ENCODE data around the gene MTFMT. TPM values are rescaled to one million over a fixed set of nuclear protein-coding genes. Genes with fewer than 3 reads are reported as not detected.
A peak's percentile ranks its signal among the peaks of the same experiment; 100 is the strongest.

MTFMT gene
- total and polyA plus RNA-seq, 2 of the 13 experiments (the other 11 are each of a cell fraction or from before 2014, with no cell fraction given) = 9.9 to 23.2 TPM

DNA sequence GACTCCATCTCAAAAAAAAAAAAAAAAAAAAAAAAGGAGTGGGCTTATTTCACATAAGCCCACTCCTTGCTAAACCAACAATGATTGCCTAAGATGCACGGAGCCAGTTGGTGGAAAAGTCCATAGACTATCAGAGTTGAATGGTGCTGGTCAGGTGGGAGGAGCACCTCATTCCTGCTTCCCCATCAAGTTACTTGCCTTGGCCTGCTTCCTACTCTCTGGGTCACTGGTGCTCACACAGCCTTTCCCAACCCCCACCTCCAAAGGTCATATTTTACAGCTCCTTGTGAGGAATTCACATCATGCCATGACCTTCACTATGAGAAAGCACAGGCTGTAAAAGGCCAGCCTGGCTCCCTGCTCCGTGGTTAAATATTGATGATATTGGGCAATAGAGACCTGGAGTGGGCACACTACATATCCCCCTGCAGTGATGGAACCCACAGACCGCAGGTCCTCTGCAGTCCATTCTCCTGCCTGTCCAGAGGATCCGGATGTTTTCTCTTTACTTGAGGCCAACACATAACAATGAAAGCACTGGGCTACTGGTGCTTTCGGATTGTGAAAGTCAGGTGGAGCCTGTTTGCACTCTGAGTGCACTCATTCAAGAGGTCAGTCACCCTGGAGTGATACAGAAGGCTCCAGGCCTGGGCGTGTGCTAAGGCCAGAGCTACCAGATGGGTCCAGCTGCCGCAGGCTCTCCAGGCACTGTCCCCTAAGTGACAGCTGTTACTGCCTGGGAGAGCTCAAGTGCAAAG lies 15.5 kb upstream of the MTFMT start, which contains the start of gene SLC51B (continued):
- TF ChIP-seq, protein P1, sequence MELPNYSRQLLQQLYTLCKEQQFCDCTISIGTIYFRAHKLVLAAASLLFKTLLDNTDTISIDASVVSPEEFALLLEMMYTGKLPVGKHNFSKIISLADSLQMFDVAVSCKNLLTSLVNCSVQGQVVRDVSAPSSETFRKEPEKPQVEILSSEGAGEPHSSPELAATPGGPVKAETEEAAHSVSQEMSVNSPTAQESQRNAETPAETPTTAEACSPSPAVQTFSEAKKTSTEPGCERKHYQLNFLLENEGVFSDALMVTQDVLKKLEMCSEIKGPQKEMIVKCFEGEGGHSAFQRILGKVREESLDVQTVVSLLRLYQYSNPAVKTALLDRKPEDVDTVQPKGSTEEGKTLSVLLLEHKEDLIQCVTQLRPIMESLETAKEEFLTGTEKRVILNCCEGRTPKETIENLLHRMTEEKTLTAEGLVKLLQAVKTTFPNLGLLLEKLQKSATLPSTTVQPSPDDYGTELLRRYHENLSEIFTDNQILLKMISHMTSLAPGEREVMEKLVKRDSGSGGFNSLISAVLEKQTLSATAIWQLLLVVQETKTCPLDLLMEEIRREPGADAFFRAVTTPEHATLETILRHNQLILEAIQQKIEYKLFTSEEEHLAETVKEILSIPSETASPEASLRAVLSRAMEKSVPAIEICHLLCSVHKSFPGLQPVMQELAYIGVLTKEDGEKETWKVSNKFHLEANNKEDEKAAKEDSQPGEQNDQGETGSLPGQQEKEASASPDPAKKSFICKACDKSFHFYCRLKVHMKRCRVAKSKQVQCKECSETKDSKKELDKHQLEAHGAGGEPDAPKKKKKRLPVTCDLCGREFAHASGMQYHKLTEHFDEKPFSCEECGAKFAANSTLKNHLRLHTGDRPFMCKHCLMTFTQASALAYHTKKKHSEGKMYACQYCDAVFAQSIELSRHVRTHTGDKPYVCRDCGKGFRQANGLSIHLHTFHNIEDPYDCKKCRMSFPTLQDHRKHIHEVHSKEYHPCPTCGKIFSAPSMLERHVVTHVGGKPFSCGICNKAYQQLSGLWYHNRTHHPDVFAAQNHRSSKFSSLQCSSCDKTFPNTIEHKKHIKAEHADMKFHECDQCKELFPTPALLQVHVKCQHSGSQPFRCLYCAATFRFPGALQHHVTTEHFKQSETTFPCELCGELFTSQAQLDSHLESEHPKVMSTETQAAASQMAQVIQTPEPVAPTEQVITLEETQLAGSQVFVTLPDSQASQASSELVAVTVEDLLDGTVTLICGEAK (IDR thresholded peaks at IDR 0.05) = no peak
- TF ChIP-seq, protein P1 (CRISPR knock-in tag; IDR thresholded peaks at IDR 0.05) = peak; percentile 62; the same call in 1 of the 2 replicates
- TF ChIP-seq KAT8 (CRISPR knock-in tag; IDR thresholded peaks at IDR 0.05) (peak; percentile 63), ZNF30 (CRISPR knock-in tag; IDR thresholded peaks at IDR 0.05) (no peak), PHF8 (CRISPR knock-in tag; IDR thresholded peaks at IDR 0.05) (peak; percentile 49; the same call in 1 of the 2 replicates), BCL6 (CRISPR knock-in tag; IDR thresholded peaks at IDR 0.05) (peak; percentile 87)
- TF ChIP-seq, protein P2, sequence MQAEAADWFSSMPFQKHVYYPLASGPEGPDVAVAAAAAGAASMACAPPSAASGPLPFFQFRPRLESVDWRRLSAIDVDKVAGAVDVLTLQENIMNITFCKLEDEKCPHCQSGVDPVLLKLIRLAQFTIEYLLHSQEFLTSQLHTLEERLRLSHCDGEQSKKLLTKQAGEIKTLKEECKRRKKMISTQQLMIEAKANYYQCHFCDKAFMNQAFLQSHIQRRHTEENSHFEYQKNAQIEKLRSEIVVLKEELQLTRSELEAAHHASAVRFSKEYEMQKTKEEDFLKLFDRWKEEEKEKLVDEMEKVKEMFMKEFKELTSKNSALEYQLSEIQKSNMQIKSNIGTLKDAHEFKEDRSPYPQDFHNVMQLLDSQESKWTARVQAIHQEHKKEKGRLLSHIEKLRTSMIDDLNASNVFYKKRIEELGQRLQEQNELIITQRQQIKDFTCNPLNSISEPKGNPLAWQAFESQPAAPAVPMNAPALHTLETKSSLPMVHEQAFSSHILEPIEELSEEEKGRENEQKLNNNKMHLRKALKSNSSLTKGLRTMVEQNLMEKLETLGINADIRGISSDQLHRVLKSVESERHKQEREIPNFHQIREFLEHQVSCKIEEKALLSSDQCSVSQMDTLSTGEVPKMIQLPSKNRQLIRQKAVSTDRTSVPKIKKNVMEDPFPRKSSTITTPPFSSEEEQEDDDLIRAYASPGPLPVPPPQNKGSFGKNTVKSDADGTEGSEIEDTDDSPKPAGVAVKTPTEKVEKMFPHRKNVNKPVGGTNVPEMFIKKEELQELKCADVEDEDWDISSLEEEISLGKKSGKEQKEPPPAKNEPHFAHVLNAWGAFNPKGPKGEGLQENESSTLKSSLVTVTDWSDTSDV (CRISPR knock-in tag; IDR thresholded peaks at IDR 0.05) = no peak
- TF ChIP-seq, protein P3, sequence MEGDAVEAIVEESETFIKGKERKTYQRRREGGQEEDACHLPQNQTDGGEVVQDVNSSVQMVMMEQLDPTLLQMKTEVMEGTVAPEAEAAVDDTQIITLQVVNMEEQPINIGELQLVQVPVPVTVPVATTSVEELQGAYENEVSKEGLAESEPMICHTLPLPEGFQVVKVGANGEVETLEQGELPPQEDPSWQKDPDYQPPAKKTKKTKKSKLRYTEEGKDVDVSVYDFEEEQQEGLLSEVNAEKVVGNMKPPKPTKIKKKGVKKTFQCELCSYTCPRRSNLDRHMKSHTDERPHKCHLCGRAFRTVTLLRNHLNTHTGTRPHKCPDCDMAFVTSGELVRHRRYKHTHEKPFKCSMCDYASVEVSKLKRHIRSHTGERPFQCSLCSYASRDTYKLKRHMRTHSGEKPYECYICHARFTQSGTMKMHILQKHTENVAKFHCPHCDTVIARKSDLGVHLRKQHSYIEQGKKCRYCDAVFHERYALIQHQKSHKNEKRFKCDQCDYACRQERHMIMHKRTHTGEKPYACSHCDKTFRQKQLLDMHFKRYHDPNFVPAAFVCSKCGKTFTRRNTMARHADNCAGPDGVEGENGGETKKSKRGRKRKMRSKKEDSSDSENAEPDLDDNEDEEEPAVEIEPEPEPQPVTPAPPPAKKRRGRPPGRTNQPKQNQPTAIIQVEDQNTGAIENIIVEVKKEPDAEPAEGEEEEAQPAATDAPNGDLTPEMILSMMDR (CRISPR knock-in tag; IDR thresholded peaks at IDR 0.05) = 0 out of 2 replicates have a peak, but pooled peaks have one; percentile 17
- TF ChIP-seq, protein P4, sequence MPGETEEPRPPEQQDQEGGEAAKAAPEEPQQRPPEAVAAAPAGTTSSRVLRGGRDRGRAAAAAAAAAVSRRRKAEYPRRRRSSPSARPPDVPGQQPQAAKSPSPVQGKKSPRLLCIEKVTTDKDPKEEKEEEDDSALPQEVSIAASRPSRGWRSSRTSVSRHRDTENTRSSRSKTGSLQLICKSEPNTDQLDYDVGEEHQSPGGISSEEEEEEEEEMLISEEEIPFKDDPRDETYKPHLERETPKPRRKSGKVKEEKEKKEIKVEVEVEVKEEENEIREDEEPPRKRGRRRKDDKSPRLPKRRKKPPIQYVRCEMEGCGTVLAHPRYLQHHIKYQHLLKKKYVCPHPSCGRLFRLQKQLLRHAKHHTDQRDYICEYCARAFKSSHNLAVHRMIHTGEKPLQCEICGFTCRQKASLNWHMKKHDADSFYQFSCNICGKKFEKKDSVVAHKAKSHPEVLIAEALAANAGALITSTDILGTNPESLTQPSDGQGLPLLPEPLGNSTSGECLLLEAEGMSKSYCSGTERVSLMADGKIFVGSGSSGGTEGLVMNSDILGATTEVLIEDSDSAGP (CRISPR knock-in tag; IDR thresholded peaks at IDR 0.05; ENCODE audit: borderline replicate concordance) = peak; percentile 36; the same call in 1 of the 2 replicates
- TF ChIP-seq, protein P5, sequence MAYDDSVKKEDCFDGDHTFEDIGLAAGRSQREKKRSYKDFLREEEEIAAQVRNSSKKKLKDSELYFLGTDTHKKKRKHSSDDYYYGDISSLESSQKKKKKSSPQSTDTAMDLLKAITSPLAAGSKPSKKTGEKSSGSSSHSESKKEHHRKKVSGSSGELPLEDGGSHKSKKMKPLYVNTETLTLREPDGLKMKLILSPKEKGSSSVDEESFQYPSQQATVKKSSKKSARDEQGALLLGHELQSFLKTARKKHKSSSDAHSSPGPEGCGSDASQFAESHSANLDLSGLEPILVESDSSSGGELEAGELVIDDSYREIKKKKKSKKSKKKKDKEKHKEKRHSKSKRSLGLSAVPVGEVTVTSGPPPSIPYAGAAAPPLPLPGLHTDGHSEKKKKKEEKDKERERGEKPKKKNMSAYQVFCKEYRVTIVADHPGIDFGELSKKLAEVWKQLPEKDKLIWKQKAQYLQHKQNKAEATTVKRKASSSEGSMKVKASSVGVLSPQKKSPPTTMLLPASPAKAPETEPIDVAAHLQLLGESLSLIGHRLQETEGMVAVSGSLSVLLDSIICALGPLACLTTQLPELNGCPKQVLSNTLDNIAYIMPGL (CRISPR knock-in tag; IDR thresholded peaks at IDR 0.05; ENCODE audit: borderline replicate concordance in 1 of 2, low read depth in 1 of 2) = peak in 1 of 2 experiments; percentile 72; a peak in 2 of 4 replicates
